ENCODE results near the gene ZNF784.
A peak's percentile ranks its signal among the peaks of the same experiment; 100 is the strongest.

The ZNF784 gene, protein sequence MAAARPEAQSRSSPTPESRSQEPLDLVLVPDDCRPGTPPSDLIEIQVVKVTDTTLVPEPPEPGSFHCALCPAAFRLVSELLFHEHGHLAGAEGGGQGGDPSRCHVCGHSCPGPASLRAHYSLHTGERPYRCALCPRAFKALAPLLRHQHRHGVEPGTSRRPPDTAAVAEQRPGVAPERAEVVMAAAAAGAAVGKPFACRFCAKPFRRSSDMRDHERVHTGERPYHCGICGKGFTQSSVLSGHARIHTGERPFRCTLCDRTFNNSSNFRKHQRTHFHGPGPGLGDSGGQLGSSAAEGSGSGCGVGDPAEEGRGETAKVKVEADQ

DNA sequence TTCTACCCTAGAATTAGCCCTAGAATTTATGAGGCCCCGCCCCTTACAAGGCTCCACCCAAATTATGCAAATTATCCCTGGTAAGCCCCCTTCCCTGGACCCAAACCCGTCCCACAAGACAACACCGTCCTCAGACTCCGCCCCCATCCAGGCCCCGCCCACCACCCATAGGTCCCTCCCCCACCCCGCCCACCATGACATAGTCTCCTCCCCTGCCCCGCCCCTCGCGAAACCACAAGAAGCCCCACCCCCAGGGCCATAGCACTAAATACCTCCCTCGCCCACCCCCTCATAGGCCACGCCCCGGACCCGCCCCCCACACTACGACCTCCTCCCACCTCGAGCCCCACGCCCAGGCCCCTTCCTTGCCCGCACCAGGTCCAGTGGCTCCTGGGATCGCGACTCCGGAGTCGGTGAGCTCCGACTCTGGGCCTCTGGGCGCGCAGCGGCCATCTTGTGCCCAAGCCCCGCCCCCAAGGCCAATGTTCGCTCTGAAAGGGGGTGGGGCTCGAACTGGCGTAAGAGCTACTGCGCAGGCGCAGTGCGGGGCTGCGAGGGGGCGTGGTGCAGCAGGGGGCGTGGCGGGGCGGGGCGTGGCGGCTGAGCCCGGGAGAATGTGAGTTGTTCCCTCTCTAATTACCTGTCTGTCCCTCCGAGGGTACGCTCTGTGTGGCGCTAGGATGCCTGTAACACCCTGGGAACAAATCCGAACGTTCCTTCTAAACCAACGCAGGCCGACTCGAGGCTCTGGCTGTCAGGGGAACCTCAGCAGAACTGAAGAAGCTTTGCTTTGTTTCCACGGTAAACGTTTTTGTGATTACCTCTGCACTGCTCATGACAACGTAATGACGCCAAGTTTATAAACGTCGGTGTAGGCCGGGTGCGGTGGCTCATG, at the start of gene ZNF784:
Gene ZNF784 (minus strand): TSS at position 458 of the 895 bp plus-strand sequence. CDS start 5 bp downstream, at position 453.
- peak; percentile 94 for DNase-seq

- no peak for DNase-seq
Observed at GRCh38 chr19:55673889-55674288, 49.5 kb upstream of the ZNF784 start.

DNA sequence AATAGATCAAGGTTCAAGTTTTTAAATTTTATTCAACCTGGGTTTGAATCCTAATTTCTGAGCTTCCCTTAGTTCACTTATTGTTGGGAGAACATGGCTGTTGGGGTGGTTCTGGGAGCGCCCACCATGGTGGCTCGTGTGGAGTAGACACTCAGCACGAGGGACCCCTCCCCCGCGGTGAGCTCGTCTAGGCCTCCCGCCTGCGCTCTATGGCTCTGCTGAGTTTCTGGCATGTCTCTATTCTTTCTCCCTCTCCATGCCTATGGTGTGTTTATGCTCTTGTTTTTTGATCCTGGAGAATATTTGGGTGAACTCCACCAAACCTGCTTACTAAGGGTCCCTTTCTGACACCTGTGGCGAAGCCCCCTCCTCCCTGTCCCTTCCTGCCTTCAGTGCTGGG, 49.1 kb upstream of the ZNF784 start:
- no peak for DNase-seq

- DNase-seq = no peak
Observed at GRCh38 chr19:55672418-55672817, 48.1 kb upstream of the ZNF784 start.

DNA sequence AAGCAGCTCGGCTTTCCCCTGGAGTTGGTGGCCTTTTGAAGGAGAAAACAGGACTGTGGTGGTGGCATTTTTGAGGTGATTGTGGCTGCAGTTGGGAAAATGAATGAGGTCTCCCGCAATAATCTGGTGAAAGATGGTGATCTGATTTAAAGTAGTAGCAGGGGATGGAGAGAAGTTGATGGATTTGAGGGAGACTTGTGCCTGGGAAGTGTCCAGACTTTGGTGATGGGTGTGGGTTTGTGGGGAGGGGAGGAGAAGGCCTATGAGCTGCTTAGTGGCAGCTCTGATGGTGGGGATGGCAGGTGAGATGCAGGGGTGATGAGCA, 46.6 kb upstream of the ZNF784 start:
- no peak for DNase-seq

DNA sequence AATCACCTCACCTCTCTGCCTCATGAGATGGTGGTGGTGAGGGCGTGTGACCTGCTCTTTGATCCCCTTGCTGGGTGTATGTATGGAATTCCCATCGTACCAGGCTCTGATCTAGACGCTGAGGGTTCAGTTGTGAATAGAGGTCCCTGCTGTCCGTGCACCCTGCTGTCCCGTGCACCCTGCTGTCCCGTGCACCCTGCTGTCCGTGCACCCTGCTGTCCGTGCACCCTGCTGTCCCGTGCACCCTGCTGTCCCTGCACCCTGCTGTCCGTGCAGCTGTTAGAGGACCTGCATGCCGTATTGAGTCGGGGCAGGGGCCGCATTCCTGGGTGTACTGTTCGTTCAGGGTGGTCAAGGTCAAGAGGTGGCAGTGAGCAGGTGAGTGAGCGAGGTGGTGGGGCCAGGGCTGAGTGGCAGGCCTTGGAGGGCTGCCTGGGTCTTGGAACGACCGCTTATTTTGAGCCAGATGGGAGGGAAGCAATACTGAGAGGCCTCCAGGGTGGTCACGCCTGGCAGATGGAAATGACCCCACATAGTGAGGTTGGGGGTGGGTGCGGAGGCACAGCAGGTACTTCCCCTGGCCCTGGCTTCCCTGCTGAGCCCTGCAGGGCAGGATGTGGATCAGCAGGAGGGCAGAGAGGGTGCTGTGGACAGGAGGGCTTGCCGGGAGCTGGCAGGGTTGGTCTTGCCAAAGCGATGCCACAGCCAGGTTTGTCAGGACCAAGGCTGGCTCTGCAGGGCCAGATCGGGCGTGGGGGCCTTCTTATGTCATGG, 46.1 kb upstream of the ZNF784 start:
- DNase-seq = no peak

DNA sequence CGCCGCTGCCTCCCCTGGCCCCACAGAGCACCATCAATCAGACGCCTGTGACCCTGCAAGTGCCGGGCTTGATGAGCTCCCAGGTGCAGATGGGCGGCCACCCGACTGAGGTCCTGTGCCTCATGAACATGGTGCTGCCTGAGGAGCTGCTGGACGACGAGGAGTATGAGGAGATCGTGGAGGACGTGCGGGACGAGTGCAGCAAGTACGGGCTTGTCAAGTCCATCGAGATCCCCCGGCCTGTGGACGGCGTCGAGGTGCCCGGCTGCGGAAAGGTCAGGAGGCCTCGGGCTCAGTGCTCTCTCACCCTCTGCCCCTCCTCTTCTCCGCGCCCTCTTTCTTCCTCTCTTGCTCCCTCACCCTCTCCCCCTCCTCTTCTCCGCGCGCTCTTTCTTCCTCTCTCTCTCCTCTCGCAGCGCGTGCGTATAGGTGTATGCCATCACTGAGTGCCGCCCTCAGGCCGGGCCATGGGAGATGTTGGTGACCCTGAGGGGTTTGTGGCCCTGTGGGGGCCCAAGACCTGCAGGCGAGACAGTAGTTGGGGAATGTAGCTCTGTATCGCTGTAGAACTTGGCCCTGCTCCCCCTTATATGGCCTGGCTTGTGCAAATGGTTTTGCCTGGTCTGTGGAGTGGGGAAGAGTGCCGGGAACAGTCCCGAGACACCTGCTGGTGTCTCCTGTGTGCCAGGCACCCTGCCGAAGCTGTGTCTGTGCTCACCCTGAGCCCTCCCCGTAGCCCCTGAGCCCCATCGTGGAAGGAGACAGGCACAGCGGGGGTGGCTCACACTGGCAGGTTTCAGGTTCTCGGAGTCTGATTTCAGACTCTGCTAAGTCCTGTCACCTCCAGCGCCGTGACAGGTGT, 45.3 kb upstream of the ZNF784 start:
- DNase-seq = no peak

DNA sequence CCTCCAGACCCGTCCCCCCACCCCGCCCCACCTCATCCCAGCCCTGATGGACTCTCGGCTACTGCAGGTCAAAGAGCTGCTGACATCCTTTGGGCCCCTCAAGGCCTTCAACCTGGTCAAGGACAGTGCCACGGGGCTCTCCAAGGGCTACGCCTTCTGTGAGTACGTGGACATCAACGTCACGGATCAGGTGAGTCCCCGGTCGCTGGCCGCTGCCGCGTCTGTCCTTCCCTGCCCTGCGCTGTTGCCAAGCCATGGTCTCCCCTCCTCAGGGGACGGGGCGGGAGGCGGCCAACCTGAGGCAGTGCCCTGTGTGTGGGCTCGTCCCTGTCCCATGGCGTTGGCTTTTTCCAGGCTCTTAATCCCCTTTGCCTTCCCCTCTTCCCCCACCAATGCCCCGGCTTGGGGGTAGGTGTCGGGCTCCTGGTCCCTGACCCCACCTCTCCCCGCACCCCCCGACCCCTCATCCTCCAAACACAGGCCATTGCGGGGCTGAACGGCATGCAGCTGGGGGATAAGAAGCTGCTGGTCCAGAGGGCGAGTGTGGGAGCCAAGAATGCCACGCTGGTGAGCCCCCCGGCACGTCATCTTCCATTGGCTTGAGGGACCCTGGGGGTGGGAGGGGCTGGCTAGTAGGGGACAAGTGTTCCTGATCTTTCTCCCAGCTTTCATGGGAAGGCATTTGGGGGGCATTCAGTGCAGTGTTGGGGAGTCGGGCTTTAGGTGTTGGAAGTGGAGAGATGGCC, 44.4 kb upstream of the ZNF784 start:
- no peak for DNase-seq

DNA sequence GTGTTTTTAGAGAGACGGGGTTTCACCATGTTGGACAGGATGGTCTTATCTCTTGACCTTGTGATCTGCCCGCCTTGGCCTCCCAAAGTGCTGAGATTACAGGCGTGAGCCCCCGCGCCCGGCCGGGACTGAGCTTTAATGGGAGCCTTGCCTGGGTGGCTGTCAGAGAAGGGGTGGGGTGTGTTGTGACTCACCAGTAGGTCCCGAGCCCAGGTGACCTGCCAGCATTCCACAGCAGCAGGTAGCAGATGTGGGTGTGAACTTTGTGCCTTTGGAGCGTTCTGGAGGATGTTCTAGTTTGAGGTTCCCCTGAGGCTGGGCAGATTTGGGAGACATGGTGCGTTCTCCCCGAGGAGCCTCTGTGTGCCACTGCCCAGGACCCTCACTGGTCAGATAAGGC, 43.6 kb upstream of the ZNF784 start:
- DNase-seq = no peak

DNA sequence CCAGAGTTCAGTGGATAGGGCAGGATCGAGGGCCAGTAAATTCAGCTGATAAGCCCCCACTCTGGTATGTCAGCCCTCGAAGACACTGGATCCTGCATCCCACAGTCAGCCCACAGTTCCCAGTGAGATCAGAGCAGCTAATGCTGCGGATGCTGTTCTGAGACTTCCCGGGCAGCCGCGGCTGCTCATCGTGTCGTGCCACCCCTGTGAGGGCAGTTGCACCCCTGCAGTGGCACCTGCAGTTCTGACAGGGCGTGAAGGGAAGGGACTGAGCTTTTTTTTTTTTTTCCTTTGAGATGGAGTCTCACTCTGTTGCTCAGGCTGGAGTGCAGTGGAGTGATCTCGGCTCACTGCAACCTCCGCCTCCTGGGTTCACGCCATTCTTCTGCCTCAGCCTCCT, 43.1 kb upstream of the ZNF784 start:
- DNase-seq = no peak

- DNase-seq = no peak
Observed at GRCh38 chr19:55667006-55667381, 42.6 kb upstream of the ZNF784 start.

- DNase-seq = no peak
Observed at GRCh38 chr19:55666343-55667005, 42.1 kb upstream of the ZNF784 start.

DNA sequence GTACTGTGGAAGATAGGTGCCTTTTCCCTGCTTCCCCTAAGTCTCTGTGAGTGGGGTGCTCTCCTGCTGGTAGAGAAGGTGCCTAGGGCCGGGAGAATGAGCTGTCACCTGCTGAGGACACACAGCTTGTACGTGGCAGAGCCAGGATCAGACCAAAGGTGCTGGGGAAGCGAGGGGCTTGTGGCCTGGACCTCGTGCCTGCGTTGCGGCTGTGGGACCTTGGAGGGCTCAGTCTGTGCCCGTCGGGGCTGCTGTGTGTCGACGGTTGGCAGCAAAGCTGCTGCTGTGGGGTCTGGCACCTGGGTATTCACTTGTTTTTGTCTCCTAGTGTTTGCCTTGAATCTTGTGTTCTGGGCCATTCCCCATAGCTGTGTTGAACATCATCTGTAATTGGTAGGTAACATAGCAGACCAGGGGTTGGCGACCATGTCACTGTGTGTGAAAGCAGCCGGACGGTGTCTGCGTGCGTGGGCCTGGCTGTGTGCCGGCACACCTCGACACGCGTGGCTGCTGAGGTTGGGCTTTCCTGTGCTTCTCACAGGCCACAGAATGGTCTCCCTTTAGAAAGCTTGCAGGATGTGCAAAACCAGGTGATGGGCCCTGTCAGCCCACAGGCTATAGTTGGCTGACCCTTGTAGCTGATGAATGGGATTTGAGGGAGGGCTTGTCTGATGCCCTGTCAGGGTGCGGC, 39.6 kb upstream of the ZNF784 start:
- DNase-seq = no peak

- DNase-seq = no peak
Observed at GRCh38 chr19:55661826-55662225, 37.5 kb upstream of the ZNF784 start.

GRCh38 chr19:55660991-55661390, 36.6 kb upstream of the ZNF784 start:
- no peak for DNase-seq

- DNase-seq = no peak
Observed at GRCh38 chr19:55660404-55660803, 36.0 kb upstream of the ZNF784 start.

- DNase-seq = no peak
Observed at GRCh38 chr19:55659822-55660221, 35.5 kb upstream of the ZNF784 start.

- DNase-seq = no peak
Observed at GRCh38 chr19:55658846-55659459, 34.6 kb upstream of the ZNF784 start.

DNA sequence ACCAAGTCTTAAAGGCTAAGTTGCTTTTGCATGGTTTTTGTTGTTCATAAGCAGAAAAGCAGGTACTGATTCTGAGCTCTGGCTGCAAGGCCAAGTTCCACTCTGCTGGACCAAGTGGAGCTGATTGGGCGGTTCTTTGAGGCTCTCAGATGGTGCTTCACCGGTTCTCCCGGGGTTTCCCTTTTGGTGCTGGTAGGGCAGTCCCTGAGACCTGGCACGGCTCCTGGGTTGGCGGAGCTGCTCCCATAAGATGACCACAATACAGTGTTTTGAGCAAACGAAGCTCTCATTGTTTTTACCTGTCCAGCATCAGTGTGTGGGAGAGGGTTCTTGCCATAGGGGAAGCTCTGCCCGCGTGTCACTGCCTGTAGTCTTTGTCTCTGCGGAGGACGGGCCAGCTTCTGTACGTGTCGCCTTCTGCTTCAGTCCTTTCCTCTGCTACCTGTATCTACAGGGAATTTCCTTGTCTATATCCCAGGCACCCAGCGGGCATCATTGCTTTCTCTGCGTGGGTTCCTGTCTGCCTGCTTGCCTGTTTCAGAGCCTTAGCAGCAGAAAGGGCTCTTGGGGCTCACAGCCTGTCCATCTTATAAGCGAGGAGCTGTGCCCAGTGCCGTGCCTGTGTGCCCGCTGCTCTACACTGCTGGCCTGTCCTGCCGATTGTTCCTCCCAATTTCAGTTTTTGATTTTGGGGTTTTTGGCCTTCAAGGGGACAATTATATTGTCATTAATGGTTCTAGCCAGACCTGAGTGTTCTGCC, 32.8 kb upstream of the ZNF784 start:
- DNase-seq = no peak
